DMS153 treated with DMSO at 0.1 percent for 48 hours (cell line): Measurements from ENCODE around the gene AKAIN1.

Source experiments
- DNase-seq: peaks from one replicate; lab custom pipeline; 2025; ENCODE audit not compliant: unreplicated experiment; lab: John Stamatoyannopoulos, UW

Gene AKAIN1

GRCh38 chr18:5162111-5162510 lies 34.9 kb downstream of the AKAIN1 start:
- DNase-seq = no peak

- DNase-seq = no peak
Measured at GRCh38 chr18:5159080-5159479, 38.0 kb downstream of the AKAIN1 start.

- DNase-seq = no peak
Measured at GRCh38 chr18:5158587-5158986, 38.5 kb downstream of the AKAIN1 start.

GRCh38 chr18:5158172-5158571 lies 38.9 kb downstream of the AKAIN1 start:
- DNase-seq = no peak

GRCh38 chr18:5155907-5156287 lies 41.2 kb downstream of the AKAIN1 start:
- DNase-seq = no peak

DNA sequence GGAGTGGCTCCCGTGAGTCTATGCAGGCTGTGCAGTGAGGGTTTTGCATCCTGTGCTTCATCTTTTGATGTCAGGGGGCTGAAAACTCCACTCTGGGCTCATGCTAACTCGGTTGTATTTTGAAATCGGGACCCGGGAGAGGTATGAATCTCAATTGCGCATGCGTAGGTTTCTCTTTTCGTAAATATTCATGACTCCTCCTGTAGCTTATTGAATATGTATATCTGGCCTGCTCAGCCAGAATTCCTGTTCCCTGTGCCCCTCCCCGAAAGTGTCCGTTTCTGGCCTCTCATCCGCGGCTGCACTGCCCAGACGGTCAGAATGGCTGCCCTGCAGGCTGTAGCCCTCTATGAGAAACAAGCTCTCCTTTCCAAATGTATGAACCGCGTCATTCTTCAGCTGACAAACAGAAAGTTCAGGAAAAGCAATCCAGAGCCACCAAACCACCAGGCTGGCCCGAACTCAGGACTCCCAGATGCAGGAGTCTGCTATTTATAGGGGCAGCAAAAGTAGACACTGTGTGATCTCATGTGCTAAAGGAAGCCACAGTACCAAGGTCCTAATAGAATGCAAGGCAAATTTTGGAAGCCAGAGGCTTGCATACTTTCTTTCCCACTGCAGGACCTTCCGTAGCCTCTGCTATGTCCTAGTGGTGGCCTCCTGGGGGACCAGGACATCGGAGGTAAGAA lies 41.7 kb downstream of the AKAIN1 start:
- no peak for DNase-seq

DNA sequence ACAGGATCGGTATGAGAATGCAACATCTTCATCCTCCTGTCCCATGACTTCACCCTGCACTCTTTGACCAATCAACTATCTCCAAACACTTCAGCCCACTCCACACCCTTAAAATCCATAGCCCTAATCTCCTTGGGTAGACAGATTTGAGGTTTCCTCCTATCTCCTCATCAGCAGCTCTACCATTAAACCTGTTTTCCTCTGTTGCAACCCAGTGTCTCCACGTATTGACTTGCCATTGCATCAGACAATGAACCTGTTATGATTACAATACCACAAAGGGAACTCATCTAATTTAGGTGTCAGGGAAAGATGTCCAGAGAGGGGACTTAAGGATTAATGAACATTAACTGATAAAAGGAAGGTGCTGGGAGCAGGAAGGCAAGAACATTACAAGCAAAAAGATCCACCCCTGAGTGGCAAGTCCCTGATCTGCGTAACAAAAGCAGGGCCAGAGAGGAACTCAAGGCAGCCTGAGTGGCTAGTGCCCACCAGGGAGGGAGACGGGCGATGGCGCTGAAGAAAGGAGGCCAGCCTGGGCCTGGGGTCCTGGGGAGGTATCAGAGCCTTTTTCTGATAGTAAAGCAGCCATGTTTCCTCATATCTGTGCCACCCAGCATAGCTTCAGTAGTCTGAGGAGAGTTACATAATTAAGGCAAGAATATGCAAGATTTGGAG lies 44.6 kb downstream of the AKAIN1 start:
- DNase-seq = no peak

DNA sequence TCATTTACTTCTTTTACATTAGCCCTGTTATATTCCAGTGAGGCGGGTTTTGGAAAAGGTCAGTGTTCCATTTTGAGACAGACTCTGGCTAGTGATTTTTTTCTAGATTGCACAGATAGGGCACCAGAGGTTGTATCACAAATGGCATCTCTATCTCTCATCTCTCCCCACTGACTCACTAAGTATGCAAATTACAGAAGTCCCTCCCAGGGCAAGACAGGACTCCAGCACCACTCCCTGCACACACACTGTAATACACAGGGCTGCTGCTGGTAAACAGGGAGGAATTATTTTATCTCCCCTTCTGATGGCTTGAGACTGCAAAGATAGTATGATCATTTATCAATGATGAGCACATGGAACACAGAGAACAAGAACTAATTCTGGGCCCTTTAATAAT lies 46.2 kb downstream of the AKAIN1 start:
- no peak for DNase-seq

DNA sequence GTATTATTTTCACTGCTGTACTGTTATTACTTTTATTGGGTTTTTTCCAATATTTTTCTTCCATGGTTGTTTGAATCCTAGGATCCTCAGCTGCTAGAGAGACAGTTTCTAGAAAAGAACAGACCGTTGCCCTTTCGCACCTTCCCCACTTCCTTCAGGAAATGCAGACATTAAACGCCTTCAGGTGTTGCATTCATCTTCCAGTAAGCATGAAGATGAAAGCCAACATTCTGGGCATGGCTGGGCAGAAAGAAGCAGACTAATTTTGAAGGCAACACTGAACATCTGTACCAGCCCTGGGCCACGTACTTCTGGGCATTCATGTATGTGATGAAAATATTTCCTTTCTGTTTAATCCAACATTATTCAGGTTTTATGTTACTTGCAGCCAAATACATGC lies 51.0 kb downstream of the AKAIN1 start:
- no peak for DNase-seq

GRCh38 chr18:5145168-5145825 lies 51.8 kb downstream of the AKAIN1 start:
- DNase-seq = no peak

DNA sequence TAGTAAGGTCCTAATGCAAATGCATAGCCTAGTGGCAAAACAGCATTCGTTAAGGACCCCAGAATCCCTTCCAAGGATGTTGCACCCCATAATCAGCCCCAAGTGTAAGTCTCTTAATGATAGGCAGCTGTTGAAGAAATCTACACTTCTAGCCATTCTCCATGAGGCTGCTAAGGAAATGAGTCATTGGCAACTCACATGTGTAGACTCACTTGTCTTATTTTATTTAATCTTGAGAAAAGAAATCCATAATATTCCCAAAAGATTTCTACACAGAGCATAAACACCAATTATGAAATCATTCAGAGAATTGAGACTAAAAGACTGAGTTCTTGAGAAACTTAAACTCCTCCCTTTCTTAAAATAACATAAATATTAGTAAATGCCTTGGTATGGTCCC lies 52.4 kb downstream of the AKAIN1 start:
- DNase-seq = no peak

DNA sequence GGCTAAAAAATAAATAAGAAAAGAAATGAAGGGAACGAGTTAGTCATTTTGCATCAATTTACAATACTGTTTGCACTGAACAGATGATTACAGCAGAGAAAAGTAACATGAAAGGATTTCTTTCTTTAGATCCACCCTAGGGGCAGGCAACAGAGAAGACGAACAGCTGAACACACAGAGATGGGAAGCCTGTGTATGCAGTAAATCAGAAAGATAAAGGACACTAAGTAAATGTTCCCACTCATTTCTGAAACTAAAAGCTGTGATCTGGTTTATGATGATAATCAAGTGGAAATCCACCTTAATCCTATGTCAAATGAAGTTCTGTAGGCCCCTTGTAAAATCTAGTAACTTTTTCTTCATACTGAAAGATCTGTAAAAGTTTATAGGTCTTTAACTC lies 54.2 kb downstream of the AKAIN1 start:
- DNase-seq = no peak

DNA sequence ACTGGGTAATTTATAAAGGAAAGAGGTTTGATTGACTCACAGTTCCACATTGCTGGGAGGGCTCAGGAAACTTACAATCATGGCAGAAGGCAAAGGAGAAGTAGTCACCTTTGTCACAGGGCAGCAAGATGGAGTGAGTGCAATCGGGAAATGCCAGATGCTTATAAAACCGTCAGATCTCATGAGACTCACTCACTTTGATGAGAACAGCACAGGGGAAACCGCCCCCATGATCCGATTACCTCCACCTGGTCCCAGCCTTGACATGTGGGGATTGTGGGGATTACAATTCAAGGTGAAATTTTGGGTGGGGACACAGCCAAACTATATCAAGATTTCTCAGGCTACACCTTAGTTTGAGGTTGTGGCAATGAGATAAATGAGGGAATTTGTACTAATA lies 54.9 kb downstream of the AKAIN1 start:
- no peak for DNase-seq

DNA sequence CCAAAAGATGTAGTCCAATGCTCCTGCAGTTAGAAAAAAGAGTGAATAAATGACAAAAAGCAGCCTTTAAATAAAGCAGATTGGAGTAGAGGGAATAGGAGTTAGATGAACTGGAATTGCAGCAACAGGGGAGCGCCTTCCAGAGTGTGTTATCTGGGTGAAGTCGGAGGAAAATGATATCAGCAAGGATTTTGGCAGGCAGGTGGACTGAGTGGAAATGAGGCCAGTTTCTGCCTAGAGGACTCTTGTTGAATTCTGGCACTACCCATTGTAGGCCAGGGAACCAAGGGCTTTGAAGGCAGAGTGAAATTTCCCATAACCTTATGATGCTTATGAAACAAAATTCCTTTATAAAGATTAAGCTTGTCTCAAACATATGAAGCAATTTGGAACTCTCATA lies 59.8 kb downstream of the AKAIN1 start:
- no peak for DNase-seq

DNA sequence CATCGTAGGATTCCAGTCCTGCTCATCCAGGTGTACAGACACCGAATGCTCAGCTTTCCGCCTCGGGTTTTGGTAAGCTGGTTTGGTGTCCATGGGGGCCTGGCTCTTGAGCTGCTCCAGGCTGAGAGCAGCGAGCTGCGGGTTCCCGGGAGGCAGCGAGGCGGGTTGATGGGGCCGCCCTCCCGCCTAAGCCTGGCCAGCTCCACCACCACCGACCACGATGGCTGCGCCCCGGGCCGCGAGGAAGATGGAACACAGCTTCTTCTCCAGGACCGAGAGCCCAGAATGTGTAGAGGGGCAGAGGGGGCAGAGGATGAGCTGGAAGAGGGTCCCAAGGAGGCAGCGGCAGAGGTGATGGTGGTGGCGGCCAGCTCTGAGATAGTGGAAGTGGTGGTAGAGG lies 64.1 kb downstream of the AKAIN1 start:
- DNase-seq = no peak

DNA sequence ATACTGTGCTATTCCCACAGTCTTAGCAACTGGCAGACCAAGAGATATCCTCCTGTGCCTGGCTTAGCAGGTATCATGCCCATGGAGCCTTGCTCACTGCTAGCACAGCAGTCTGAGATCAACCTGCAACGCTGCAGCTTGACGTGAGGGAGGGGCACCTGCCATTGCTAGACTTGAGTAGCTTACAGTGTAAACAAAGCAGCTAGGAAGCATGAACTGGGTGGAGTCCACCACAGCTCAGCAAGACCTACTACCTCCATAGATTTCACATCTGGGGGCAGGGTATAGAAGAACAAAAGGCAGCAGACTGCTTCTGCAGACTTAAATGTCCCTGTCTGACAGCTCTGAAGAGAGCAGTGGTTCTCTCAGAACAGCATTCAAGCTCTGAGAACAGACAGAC lies 74.8 kb downstream of the AKAIN1 start:
- no peak for DNase-seq

DNA sequence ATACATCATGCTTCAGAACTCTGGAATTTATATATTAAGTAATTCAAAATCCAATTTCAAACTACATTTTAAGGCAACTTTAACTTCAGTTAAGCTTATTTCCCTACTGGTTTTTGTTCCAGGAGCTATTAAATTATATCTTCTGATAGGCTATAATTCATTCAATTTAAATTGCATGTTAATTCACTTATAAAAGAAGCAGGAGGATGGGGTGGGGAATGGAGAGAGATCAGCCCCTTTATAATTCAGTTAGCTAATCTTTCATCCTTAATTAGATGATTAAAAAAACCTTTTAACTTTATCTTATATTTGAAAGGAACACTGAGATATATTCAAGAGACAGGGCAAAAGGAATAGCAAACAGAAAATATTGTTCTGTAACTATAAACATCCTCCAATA lies 86.8 kb downstream of the AKAIN1 start:
- no peak for DNase-seq

GRCh38 chr18:5107988-5108387 lies 89.1 kb downstream of the AKAIN1 start:
- no peak for DNase-seq

DNA sequence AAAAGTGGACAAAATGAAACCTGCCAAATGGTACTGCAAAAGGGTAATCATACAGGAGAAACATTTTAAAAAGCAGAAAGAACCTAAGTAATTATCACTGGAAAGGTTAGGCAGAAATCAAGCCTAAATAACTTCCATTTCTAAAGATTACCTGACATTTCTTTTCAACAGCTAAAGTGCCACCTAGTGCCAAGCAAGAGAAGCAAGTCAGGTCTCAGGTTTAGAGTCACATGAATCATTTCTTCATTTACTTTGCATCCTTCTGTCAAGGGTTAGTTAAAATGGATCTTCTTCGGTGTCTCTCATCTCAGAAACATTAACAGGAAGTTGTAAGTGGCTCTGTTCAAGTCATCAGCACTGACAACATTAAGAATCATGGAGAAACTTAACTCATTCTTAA lies 90.3 kb downstream of the AKAIN1 start:
- no peak for DNase-seq

DNA sequence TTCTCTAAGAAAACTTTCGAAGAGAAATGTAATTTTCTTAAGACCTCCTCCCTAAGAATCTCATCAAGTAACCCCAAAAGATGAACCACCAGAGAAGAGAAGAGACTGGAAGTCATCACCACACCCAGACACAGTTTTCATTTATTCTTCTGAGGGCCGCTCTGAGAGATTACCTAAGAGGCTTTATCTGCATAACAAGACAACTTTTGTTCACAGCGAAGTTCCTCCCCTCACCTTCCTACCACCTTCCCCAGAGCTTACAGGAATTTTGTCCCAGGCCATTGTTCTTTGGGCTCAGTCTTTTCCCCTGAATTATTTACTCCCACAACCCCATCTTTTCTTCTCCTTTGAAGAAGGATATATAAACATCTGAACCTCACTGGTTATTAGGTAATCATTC lies 92.8 kb downstream of the AKAIN1 start:
- no peak for DNase-seq

DNA sequence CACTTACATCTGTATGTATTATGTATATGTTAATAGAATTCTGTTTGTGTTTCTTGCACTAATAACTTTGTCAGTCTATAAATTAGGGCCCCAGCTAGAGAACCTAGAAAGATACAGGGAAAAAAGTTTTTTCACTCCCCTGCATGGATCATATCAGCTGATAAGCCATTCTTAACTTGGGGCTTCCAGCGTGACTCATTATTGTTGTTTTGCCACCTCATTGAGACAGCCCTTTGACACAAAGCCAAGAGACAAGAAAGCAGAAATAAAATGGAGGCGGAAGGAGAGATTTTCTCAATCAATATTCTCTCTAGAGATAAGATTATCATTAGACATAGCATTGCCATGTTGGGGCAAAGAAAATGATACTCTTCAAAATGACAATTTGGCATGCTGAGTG lies 93.4 kb downstream of the AKAIN1 start:
- DNase-seq = no peak

DNA sequence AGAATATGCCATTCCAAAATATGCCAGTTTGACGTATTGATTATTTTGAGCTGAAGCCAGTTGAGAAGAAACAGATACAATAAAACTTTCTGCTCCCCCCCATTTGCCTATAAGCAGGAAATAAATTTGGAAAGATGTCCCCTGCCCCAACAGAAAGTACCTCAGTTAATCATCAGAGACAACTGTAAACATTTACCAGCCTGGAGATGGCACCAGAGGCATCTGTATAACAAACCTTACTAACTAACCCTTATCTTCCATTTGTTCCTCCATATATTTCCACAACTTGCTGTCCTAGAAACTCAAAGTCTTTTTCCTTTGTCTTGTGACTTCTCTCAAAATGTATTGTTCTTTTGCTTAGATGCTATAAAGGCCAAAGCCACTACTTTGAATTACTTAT lies 93.8 kb downstream of the AKAIN1 start:
- DNase-seq = no peak
